ENCODE results near the gene HBD.

The HBD gene

DNA sequence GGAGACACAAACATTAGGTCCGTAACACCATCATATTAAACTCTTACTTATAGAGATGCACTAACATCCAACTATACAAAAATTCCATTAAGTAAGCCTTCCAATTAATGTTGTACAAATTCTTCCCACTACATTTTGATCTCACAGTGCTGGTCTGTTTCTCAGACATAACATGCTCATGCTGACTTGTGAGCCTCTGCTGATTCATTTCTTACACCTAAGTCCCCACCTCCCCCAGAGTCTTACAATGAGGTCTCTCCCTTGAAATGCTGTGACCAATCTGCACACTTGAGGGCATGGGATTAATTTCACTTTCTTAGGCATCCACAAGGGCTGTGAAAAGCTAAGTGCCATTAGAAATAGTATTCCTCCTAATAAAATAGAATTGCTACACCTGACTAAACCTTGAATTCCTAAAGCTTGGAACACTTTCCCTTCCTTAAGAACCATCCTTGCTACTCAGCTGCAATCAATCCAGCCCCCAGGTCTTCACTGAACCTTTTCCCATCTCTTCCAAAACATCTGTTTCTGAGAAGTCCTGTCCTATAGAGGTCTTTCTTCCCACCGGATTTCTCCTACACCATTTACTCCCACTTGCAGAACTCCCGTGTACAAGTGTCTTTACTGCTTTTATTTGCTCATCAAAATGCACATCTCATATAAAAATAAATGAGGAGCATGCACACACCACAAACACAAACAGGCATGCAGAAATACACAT is 13.3 kb upstream of the HBD start:
- H3K27me3 ChIP-seq (ENCODE audit: insufficient read depth, low read depth) = no peaks in the 10 kb centered on the region
- no peaks in the 10 kb centered on the region for H3K36me3 ChIP-seq (ENCODE audit: insufficient read depth)
- no peak overlapping the region for H3K27ac ChIP-seq
- H3K4me1 ChIP-seq (ENCODE audit: low read depth, poor library complexity, severe bottlenecking) = peaks cover 8% of the 10 kb centered on the region
- H3K9ac ChIP-seq = no peak overlapping the region
- H3K79me2 ChIP-seq (ENCODE audit: insufficient read depth, low read depth) = no peaks in the 10 kb centered on the region
- no peak overlapping the region for H3K4me2 ChIP-seq
- TF ChIP-seq CTCF (conservative IDR thresholded peaks at IDR 0.05; ENCODE audit: low read depth, low read length) = no peak
- no peak overlapping the region for H2AFZ ChIP-seq (ENCODE audit: low read depth)
- no peak overlapping the region for H3K4me3 ChIP-seq (IDR thresholded peaks at IDR 0.05; ENCODE audit: insufficient read depth, low read depth, low read length)
- H4K20me1 ChIP-seq (ENCODE audit: insufficient read depth) = no peaks in the 10 kb centered on the region

GRCh38 chr11:5246772-5247471 is 12.6 kb upstream of the HBD start:
- Histone ChIP-seq H3K9ac (no peak overlapping the region), H2AFZ (ENCODE audit: low read depth) (no peak overlapping the region), H3K27ac (no peak overlapping the region), H3K4me3 (IDR thresholded peaks at IDR 0.05; ENCODE audit: insufficient read depth, low read depth, low read length) (no peak overlapping the region), H3K79me2 (ENCODE audit: insufficient read depth, low read depth) (no peaks in the 10 kb centered on the region), H3K4me1 (ENCODE audit: low read depth, poor library complexity, severe bottlenecking) (peaks cover 8% of the 10 kb centered on the region), H3K27me3 (ENCODE audit: insufficient read depth, low read depth) (no peaks in the 10 kb centered on the region), H3K36me3 (ENCODE audit: insufficient read depth) (no peaks in the 10 kb centered on the region), H3K4me2 (no peak overlapping the region), H4K20me1 (ENCODE audit: insufficient read depth) (no peaks in the 10 kb centered on the region)
- TF ChIP-seq CTCF (conservative IDR thresholded peaks at IDR 0.05; ENCODE audit: low read depth, low read length) = no peak

GRCh38 chr11:5245155-5245554 is 10.9 kb upstream of the HBD start:
- Histone ChIP-seq H3K79me2 (ENCODE audit: insufficient read depth, low read depth) (no peaks in the 10 kb centered on the region), H3K27ac (no peak overlapping the region), H3K27me3 (ENCODE audit: insufficient read depth, low read depth) (no peaks in the 10 kb centered on the region), H3K4me2 (no peak overlapping the region), H2AFZ (ENCODE audit: low read depth) (no peak overlapping the region), H3K4me3 (IDR thresholded peaks at IDR 0.05; ENCODE audit: insufficient read depth, low read depth, low read length) (no peak overlapping the region), H3K9ac (no peak overlapping the region), H4K20me1 (ENCODE audit: insufficient read depth) (no peaks in the 10 kb centered on the region), H3K4me1 (ENCODE audit: low read depth, poor library complexity, severe bottlenecking) (peaks cover 8% of the 10 kb centered on the region), H3K36me3 (ENCODE audit: insufficient read depth) (no peaks in the 10 kb centered on the region)
- no peak for TF ChIP-seq CTCF (conservative IDR thresholded peaks at IDR 0.05; ENCODE audit: low read depth, low read length)

- H3K4me3 ChIP-seq (IDR thresholded peaks at IDR 0.05; ENCODE audit: insufficient read depth, low read depth, low read length) = no peak overlapping the region
These were observed 9.5 kb upstream of the HBD start for GRCh38 chr11:5243816-5244180.

More at GRCh38 chr11:5243816-5244180, 9.5 kb upstream of the HBD start:
- no peak overlapping the region for H3K9ac ChIP-seq
- no peak overlapping the region for H3K27ac ChIP-seq
- no peak overlapping the region for H3K4me2 ChIP-seq
- H3K79me2 ChIP-seq (ENCODE audit: insufficient read depth, low read depth) = no peaks in the 10 kb centered on the region
- no peaks in the 10 kb centered on the region for H3K27me3 ChIP-seq (ENCODE audit: insufficient read depth, low read depth)
- no peaks in the 10 kb centered on the region for H3K36me3 ChIP-seq (ENCODE audit: insufficient read depth)
- TF ChIP-seq CTCF (conservative IDR thresholded peaks at IDR 0.05; ENCODE audit: low read depth, low read length) = no peak
- no peaks in the 10 kb centered on the region for H4K20me1 ChIP-seq (ENCODE audit: insufficient read depth)
- no peak overlapping the region for H2AFZ ChIP-seq (ENCODE audit: low read depth)
- H3K4me1 ChIP-seq (ENCODE audit: low read depth, poor library complexity, severe bottlenecking) = peaks cover 8% of the 10 kb centered on the region

All from KMS-11 (cell line).